Vagina (tissue), 2 donors: ENCODE results near the gene ADGRA1. TPM values are rescaled to one million over a fixed set of nuclear protein-coding genes. Genes with fewer than 3 reads are reported as not detected.
"Not testable (repeated sequence)": the region's sequence is repeated elsewhere in the genome, so short reads cannot be mapped to it uniquely, and the experiment has no call there.

Experiments used
- DNase-seq, 2 donors: peaks; one replicate each; pipeline ENCODE4 v3.0.0-alpha.2; 2017; ENCODE audit errors: extremely low spot score in 2 of 2
- H3K27ac ChIP-seq: fragments of 200-600 bp; sonication (generic); one replicate; pipeline ENCODE4 v1.5.1; 2019
- H3K27me3 ChIP-seq: fragments of 200-600 bp; sonication (generic); one replicate; pipeline ENCODE4 v1.5.1; 2019
- H3K36me3 ChIP-seq, 2 donors: fragments of 200-600 bp; sonication (generic); one replicate each; pipeline ENCODE4 v1.5.1; 2017 to 2019
- H3K4me1 ChIP-seq: fragments of 200-600 bp; sonication (generic); one replicate; pipeline ENCODE4 v1.5.1; 2019
- H3K4me3 ChIP-seq, 2 donors: fragments of 200-600 bp; sonication (generic); 1 replicate in 1 of 2; 2 replicates in 1 of 2; pipeline ENCODE4 v1.5.1; 2016 to 2019
- H3K9me3 ChIP-seq: fragments of 200-600 bp; sonication (generic); one replicate; pipeline ENCODE4 v1.5.1; 2019
- CTCF ChIP-seq, 3 experiments: fragments of 450-650 bp in 2 of 3; fragments of 200-600 bp in 1 of 3; sonication (generic) in 1 of 3; IDR thresholded peaks; one replicate each; pipeline ENCODE4 v1.5.1; 2017 to 2019; ENCODE audit warnings: antibody characterized with exemption in 3 of 3, mild to moderate bottlenecking in 2 of 3, moderate library complexity in 2 of 3
- POLR2A ChIP-seq, 2 donors: fragments of 450-650 bp; IDR thresholded peaks; one replicate each; pipeline ENCODE4 v1.6.1; 2017; ENCODE audit warnings: antibody characterized with exemption in 2 of 2, mild to moderate bottlenecking in 2 of 2, moderate library complexity in 2 of 2
- POLR2AphosphoS5 ChIP-seq, 2 donors: sonication (generic); formaldehyde crosslinking; IDR thresholded peaks; one replicate each; pipeline ENCODE4 v1.9.0; 2017; ENCODE audit warnings: antibody characterized with exemption in 2 of 2, mild to moderate bottlenecking in 2 of 2, low read depth in 1 of 2; ENCODE audit not compliant: insufficient read depth in 1 of 2
- intact Hi-C: fragments of 100-400 bp; cut with DNase I; formaldehyde crosslinking; loops from one replicate; pipeline ENCODE4 v1.15.1; 2023
- total RNA-seq: library from RNA; depleted of rRNA; stranded (reverse); fragments of >200 nt; gene quantifications from one replicate; pipeline ENCODE4 v1.2.3, GENCODE V29; 2016

The ADGRA1 gene
- total RNA-seq, 1 donor from 2014 or later: 0.49 TPM

- TF ChIP-seq POLR2A (IDR thresholded peaks at IDR 0.05) (no peak), CTCF (IDR thresholded peaks at IDR 0.05) (no peak), POLR2AphosphoS5 (IDR thresholded peaks at IDR 0.05; ENCODE audit: insufficient read depth in 1 of 2, low read depth in 1 of 2) (no peak)
- Histone ChIP-seq H3K36me3 (no peaks in the 10 kb centered on the region), H3K27me3 (no peaks in the 10 kb centered on the region), H3K9me3 (no peaks in the 10 kb centered on the region), H3K4me3 (no peak overlapping the region), H3K4me1 (no peaks in the 10 kb centered on the region), H3K27ac (no peak overlapping the region)
- no peak for DNase-seq
- intact Hi-C loops: no loop called here
Observed at GRCh38 chr10:133169173-133169947, 81.6 kb downstream of the ADGRA1 start.

GRCh38 chr10:133170092-133170491 lies 82.4 kb downstream of the ADGRA1 start:
- no peak overlapping the region for H3K27ac ChIP-seq
- no peaks in the 10 kb centered on the region for H3K27me3 ChIP-seq
- no peaks in the 10 kb centered on the region for H3K36me3 ChIP-seq
- H3K9me3 ChIP-seq: no peaks in the 10 kb centered on the region
- no peaks in the 10 kb centered on the region for H3K4me1 ChIP-seq
- TF ChIP-seq POLR2AphosphoS5 (IDR thresholded peaks at IDR 0.05; ENCODE audit: insufficient read depth in 1 of 2, low read depth in 1 of 2) (no peak), CTCF (IDR thresholded peaks at IDR 0.05) (no peak), POLR2A (IDR thresholded peaks at IDR 0.05) (no peak)
- no peak overlapping the region for H3K4me3 ChIP-seq
- DNase-seq: no peak
- intact Hi-C loops: no loop called here

GRCh38 chr10:133173860-133174640 lies 86.3 kb downstream of the ADGRA1 start:
- Histone ChIP-seq H3K9me3 (no peaks in the 10 kb centered on the region), H3K36me3 (no peaks in the 10 kb centered on the region), H3K27ac (no peak overlapping the region), H3K27me3 (no peaks in the 10 kb centered on the region), H3K4me1 (no peaks in the 10 kb centered on the region), H3K4me3 (no peak overlapping the region)
- DNase-seq: no peak
- TF ChIP-seq CTCF (IDR thresholded peaks at IDR 0.05) (no peak), POLR2AphosphoS5 (IDR thresholded peaks at IDR 0.05; ENCODE audit: insufficient read depth in 1 of 2, low read depth in 1 of 2) (no peak), POLR2A (IDR thresholded peaks at IDR 0.05) (no peak)
- intact Hi-C loops: no loop called here

GRCh38 chr10:133174689-133175263 lies 87.1 kb downstream of the ADGRA1 start:
- Histone ChIP-seq H3K4me3 (no peak overlapping the region), H3K4me1 (no peaks in the 10 kb centered on the region), H3K27me3 (no peaks in the 10 kb centered on the region), H3K36me3 (no peaks in the 10 kb centered on the region), H3K9me3 (no peaks in the 10 kb centered on the region), H3K27ac (no peak overlapping the region)
- intact Hi-C loops: no loop called here
- no peak for DNase-seq
- TF ChIP-seq POLR2A (IDR thresholded peaks at IDR 0.05) (no peak), POLR2AphosphoS5 (IDR thresholded peaks at IDR 0.05; ENCODE audit: insufficient read depth in 1 of 2, low read depth in 1 of 2) (no peak)

- H3K36me3 ChIP-seq, DNase-seq, H3K4me3 ChIP-seq, H3K4me1 ChIP-seq, H3K9me3 ChIP-seq, H3K27ac ChIP-seq, intact Hi-C loops, H3K27me3 ChIP-seq: not testable (repeated sequence)
Observed at GRCh38 chr10:133175624-133176023, 87.9 kb downstream of the ADGRA1 start.
